AG04450 (cell line): ENCODE results near the gene SUN2. TPM values are rescaled to one million over a fixed set of nuclear protein-coding genes. Genes with fewer than 3 reads are reported as not detected.

Source experiments
- CTCF ChIA-PET: fragments of 300-600, 350-600 bp; formaldehyde crosslinking; extraction: SDS; loops from one replicate; lab custom pipeline; 2022; ENCODE audit warnings: antibody characterized with exemption, inconsistent platforms; lab: Charles Lee
- POLR2A ChIA-PET: fragments of 350-600 bp; formaldehyde crosslinking; extraction: SDS; loops from one replicate; lab custom pipeline; 2021; ENCODE audit warnings: antibody characterized with exemption, inconsistent platforms; lab: Yijun Ruan, JAX
- DNase-seq: peaks from one replicate; pipeline ENCODE4 v3.0.0-alpha.2; 2011; ENCODE audit warnings: low read depth, low spot score
- H3K27ac ChIP-seq: one replicate; pipeline ENCODE4 v1.5.1; 2012; ENCODE audit warnings: low read depth, low read length, control low read depth
- H3K27me3 ChIP-seq: one replicate; pipeline ENCODE4 v1.6.0; 2012; ENCODE audit warnings: low read length; ENCODE audit not compliant: control insufficient read depth, insufficient read depth
- H3K4me3 ChIP-seq: 2 replicates; pipeline ENCODE4 v1.5.1; 2011; ENCODE audit warnings: mild to moderate bottlenecking, low read depth, low read length, control low read depth
- H3K9me3 ChIP-seq: 2 replicates; pipeline ENCODE4 v1.5.1; 2012; ENCODE audit warnings: low read length; ENCODE audit not compliant: control insufficient read depth, insufficient read depth
- polyA plus RNA-seq: library from polyadenylated mRNA; depleted of rRNA; stranded (reverse); fragments of >200 nt; gene quantifications from 2 replicates; pipeline ENCODE4 v1.2.3, GENCODE V29; 2011
- TF ChIP-seq, protein P1 (sequence below): IDR thresholded peaks from 2 replicates; pipeline ENCODE4 v1.5.1; 2011; ENCODE audit warnings: low read depth, low read length, control low read depth, inconsistent platforms

The SUN2 gene
- polyA plus RNA-seq, 1 experiment: 24.5 TPM

DNA sequence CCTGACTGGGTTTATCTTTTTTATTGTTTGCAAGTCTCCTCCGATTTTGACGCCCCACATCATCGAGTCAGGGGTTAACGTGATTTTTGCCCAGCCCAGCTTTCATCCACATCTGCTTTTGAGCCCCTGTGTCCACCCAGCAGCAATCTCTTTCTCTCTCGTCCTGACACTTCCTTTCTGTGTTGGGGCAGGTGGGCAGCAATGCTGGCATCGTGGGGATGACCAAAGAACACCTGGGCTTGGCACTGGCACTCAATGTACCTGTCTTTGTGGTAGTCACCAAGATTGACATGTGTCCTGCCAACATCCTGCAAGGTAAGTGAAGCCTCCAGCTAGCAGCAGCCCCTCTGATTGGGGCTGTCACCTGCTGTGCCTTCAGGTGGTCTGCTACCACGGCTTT, 34.2 kb downstream of the SUN2 start:
- Histone ChIP-seq H3K27me3 (no peaks in the 10 kb centered on the region), H3K4me3 (no peak overlapping the region), H3K9me3 (no peaks in the 10 kb centered on the region), H3K27ac (no peak overlapping the region)
- no peak for DNase-seq
- CTCF ChIA-PET: interaction anchor here (0.8 to 1.6 kb wide), 2 partner anchors 45 to 48 kb away, joined by 3 to 4 read pairs; no protein-coding TSS in a partner anchor
- POLR2A ChIA-PET: no interaction called here
- TF ChIP-seq, protein P1, sequence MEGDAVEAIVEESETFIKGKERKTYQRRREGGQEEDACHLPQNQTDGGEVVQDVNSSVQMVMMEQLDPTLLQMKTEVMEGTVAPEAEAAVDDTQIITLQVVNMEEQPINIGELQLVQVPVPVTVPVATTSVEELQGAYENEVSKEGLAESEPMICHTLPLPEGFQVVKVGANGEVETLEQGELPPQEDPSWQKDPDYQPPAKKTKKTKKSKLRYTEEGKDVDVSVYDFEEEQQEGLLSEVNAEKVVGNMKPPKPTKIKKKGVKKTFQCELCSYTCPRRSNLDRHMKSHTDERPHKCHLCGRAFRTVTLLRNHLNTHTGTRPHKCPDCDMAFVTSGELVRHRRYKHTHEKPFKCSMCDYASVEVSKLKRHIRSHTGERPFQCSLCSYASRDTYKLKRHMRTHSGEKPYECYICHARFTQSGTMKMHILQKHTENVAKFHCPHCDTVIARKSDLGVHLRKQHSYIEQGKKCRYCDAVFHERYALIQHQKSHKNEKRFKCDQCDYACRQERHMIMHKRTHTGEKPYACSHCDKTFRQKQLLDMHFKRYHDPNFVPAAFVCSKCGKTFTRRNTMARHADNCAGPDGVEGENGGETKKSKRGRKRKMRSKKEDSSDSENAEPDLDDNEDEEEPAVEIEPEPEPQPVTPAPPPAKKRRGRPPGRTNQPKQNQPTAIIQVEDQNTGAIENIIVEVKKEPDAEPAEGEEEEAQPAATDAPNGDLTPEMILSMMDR: no peak

DNA sequence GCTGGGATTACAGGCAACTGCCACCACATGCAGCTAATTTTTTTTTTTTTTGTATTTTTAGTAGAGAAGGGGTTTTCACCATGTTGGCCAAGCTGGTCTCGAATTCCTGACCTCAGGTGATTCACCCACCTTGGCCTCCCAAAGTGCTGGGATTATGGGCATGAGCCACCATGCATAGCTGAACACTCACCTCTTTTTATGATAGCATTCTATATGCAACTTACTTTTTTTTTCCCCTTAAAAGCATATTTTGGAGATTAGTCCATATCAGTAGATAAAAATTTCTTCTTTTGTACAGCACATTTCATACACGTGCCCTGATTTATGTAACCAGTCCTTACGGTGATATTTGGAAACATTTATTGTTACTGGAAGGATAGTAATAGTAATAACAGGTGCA, 35.4 kb downstream of the SUN2 start:
- TF ChIP-seq, protein P1: no peak
- Histone ChIP-seq H3K4me3 (no peak overlapping the region), H3K27ac (no peak overlapping the region), H3K9me3 (no peaks in the 10 kb centered on the region), H3K27me3 (no peaks in the 10 kb centered on the region)
- POLR2A ChIA-PET: no interaction called here
- no peak for DNase-seq
- CTCF ChIA-PET: interaction anchor here (0.7 to 1.3 kb wide), 2 partner anchors 39 to 49 kb away, joined by 3 to 4 read pairs; no protein-coding TSS in a partner anchor

DNA sequence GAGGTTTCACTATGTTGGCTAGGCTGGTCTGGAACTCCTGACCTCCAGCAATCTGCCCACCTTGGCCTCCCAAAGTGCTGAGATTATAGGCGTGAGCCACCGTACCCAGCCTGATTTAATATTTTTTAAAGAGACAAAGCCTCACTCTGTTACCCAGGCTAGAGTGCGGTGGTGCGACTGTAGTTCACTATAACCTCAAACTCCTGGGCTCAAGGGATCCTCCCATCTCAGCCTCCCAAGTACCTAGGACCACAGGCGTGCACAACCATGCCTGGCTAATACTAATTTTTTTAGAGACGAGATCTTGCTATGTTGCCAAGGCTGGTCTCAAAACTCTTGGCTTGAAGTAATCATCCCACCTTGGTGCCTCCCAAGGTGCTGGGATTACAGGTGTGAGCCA, 36.6 kb downstream of the SUN2 start:
- Histone ChIP-seq H3K9me3 (no peaks in the 10 kb centered on the region), H3K27me3 (no peaks in the 10 kb centered on the region), H3K4me3 (no peak overlapping the region), H3K27ac (no peak overlapping the region)
- ChIA-PET POLR2A (interaction anchor here (0.6 to 1.4 kb wide), 5 partner anchors 15 to 223 kb away, joined by 3 to 5 read pairs (median 4); partner anchors contain the start of gene TOMM22), CTCF (interaction anchor here (0.5 to 1.3 kb wide), 4 partner anchors 14 to 222 kb away, joined by 3 to 8 read pairs (median 4); no protein-coding TSS in a partner anchor)
- DNase-seq: no peak
- TF ChIP-seq, protein P1: no peak

DNA sequence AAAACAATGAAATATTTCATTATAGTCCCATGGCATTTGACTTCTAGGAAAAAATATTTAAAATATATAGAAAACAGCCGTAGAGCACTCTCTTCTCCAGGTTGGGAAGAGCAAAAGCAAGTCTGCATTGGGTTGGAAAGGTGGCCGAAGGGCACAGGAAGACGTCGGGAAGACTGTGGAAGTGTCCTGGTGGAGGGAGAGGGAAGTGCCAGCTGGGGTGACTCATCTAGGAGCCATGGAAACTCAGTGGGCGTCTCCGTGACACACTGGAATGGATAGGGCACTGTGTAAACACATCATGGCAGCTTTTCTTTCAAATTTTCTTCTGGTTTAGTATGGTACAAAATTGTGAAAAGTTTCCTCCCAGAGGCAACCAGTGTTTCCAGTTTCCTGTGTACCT, 37.4 kb downstream of the SUN2 start:
- Histone ChIP-seq H3K4me3 (no peak overlapping the region), H3K9me3 (no peaks in the 10 kb centered on the region), H3K27ac (no peak overlapping the region), H3K27me3 (no peaks in the 10 kb centered on the region)
- no peak for DNase-seq
- CTCF ChIA-PET: interaction anchor here (1.3 to 1.8 kb wide), 3 partner anchors 11 to 28 kb away, joined by 3 to 6 read pairs (median 3); no protein-coding TSS in a partner anchor
- TF ChIP-seq, protein P1: peak; percentile 64
- POLR2A ChIA-PET: interaction anchor here (0.9 to 1.4 kb wide), 3 partner anchors 13 to 37 kb away, joined by 3 to 4 read pairs (median 3); partner anchors contain the start of genes GTPBP1 and TOMM22

DNA sequence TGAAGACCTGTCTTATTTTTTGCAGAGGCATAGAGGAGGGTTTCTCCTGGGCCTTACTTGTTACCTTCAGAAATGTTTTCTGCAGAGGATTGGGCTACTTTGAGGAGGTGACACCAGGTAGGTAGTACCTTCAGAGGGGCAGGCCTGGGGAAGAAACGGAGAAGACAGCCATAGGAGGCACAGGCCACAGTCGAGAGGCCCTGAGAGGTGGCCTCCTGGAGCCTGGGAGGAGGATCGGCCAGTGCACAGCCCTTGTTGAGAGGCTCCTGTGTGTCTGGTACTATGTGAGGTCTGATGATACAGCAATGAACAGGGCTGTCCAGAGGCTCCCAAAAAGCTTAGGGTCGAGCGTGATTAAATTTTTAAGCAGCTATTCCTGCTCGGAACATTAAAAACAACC, 38.6 kb downstream of the SUN2 start:
- POLR2A ChIA-PET: interaction anchor here (1.2 kb wide), 1 partner anchor 12 kb away, joined by 3 read pairs; the partner anchor contains the start of gene GTPBP1
- TF ChIP-seq, protein P1: no peak
- Histone ChIP-seq H3K4me3 (no peak overlapping the region), H3K9me3 (no peaks in the 10 kb centered on the region), H3K27me3 (no peaks in the 10 kb centered on the region), H3K27ac (peak overlapping the region; percentile 31)
- DNase-seq: no peak
- CTCF ChIA-PET: interaction anchor here (1.3 to 1.8 kb wide), 2 partner anchors 10 to 29 kb away, joined by 3 to 6 read pairs; no protein-coding TSS in a partner anchor
